ENCODE measurements around the gene ULBP2.
"Not testable (repeated sequence)": the region's sequence is repeated elsewhere in the genome, so short reads cannot be mapped to it uniquely, and the experiment has no call there.

ULBP2 gene

GRCh38 chr6:149974825-149975224 lies 33.0 kb downstream of the ULBP2 start:
- DNase-seq = no peak

- DNase-seq = no peak
Observed at GRCh38 chr6:149975400-149975799, 33.6 kb downstream of the ULBP2 start.

DNA sequence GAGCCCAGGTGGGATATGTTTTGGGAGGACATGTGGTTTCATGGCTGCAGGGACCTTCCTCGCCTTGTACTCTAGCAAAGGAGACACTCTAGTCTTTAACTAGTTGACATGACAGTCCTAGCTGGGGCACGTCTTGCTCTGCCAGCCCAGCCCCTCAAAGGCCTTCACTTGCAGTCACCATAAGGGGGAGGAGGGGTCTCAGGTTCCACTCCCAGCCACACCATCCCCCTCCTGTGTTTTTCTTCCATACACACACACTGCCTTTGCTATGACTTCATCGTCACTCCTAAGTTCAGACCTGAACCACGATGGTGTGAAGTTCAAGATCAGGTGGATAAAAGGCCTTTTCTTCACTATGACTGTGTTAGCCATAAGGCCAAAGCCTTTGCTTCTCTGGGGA lies 35.4 kb downstream of the ULBP2 start:
- DNase-seq = no peak

- no peak for DNase-seq
Observed at GRCh38 chr6:149978610-149979009, 36.8 kb downstream of the ULBP2 start.

GRCh38 chr6:149979293-149979692 lies 37.5 kb downstream of the ULBP2 start:
- no peak for DNase-seq

DNA sequence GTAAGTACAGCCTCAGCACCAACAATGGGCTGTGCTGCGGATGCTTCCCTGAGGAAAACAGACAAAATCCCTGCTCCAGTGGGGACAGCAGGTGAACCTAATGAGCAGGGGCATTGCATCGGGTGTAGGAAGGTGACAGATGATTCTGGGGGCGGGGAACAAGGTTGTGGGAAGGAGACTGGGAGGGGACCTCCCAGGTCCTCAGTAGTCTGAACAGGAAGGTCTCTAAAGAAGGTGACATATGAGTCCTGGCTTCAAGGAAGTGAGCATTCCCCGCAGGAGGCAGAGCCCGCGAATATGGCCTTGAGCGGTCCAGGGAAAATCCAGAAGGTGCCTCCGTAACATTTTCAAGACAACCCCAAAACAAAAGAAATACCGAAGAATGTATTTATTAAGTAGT lies 41.3 kb downstream of the ULBP2 start:
- DNase-seq = no peak

- DNase-seq = no peak
Observed at GRCh38 chr6:149984773-149985172, 43.0 kb downstream of the ULBP2 start.

- no peak for DNase-seq
Observed at GRCh38 chr6:149985481-149985937, 43.7 kb downstream of the ULBP2 start.

GRCh38 chr6:149987602-149988107 lies 45.8 kb downstream of the ULBP2 start:
- no peak for DNase-seq

DNA sequence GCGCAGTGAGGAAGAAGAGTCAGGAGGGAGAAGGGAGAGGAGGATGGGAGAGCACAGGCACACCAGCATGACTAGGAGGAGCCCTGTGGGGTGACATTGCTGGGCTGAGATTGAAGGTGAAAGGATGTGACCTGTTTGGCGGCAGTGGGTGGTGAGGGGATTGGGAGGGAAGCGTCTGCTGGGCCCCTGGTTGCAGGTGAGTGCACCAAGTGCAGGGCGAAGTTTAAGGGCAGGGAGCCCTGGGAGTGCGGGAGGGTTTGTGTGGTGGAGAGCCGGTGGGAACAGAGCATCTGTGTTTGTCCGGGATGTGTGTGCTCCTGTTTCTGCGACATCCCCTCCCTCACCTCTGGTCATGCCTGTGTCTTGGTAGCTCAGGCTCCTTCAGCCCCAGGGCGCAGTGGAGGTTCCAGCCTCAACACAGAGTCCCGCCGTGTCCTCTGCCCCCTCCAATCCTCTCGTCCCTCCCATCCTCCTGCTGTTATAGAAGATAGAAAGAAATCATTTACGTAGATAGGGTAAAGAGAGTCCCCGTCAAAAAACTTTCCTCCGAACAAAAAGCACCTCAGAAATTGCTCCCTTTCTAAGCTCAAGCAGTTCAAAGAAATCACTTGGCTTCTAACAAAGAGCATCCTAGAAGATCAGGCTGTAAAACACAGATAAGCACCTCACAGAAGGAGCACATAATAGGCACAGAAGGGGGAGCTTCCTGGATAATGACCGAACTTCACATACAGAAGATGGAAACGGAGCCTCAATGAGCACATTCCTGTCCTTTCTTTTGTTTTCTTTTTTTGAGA lies 46.9 kb downstream of the ULBP2 start:
- no peak for DNase-seq

DNA sequence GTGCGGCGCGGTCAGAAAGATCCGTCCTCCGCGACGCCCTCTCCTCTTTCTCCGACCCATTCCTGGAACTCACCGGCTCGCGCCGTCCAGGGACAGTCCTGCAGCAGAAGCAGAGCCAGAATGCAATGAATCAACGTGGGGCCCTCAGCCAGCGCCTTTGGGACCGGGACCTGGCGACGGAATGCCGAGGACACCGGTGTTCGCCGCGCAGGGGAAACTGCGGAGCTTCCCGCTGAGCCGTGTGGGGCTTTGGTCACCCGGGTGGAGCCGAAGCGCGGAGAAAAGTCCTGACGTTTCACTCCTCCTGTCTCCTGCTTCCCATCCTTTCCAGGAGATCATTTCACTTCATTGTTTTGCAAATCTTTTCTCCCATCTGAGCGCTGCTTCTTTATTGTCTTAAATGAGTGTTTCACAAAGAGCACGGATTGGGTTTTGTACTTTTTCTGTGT lies 48.4 kb downstream of the ULBP2 start:
- no peak for DNase-seq

GRCh38 chr6:149990661-149991471 lies 49.1 kb downstream of the ULBP2 start:
- DNase-seq = no peak

- DNase-seq = not testable (repeated sequence)
Observed at GRCh38 chr6:149991472-149991795, 49.6 kb downstream of the ULBP2 start.

- DNase-seq = no peak
Observed at GRCh38 chr6:149991838-149992237, 50.0 kb downstream of the ULBP2 start.

DNA sequence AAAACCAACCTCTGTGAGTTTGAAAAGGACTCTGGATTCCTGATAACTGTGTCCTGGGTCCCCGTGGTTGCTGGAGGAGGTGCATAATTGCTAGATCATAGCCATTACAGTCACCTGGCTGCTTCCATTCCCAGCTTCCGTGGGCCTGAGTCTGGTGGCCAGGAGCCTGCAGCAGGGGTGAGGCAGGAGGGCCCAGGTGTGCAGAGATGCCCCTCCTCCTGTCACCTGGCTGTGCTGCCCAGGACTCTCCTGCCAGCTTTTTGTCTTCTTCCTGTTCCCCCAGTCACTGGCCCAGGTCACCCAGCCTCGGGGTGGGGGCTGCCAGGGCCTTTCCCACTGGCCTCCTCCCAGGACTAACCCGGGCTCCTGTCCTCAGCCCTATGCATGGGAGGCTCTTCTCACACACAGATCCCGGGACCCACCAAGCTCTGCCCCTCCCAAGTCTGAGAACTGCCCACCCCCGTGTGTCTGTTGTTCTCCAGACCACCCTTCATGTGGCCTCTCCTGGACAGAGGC lies 53.5 kb downstream of the ULBP2 start:
- DNase-seq = no peak

DNA sequence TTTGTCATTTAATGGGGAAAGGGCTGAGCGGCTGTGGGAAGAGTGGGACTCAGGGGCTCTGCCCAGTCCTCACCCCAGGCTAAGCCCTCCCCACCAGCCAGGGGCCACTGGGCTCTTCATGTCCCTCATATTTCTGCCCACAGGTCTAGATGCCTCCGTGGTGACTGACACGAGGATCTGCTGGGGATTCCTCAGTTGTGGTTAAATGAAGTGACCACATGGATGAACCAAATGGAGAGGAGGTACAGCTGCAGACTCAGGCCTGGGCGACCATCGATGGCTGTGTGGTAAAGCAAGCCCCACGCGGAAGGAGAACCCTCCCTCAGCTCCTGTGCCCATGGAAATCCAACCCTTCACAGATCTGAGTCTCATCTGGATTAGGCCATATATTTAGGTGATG lies 54.2 kb downstream of the ULBP2 start:
- DNase-seq = no peak

Data from cortex of kidney (tissue), 1 donor.